Erythroblast (primary cell): Measurements from ENCODE around the gene NPIPA7.
"Not testable (repeated sequence)": the region's sequence is repeated elsewhere in the genome, so short reads cannot be mapped to it uniquely, and the experiment has no call there.

Experiments
- GATA1 ChIP-seq: IDR thresholded peaks from 2 replicates; pipeline ENCODE4 v1.6.1; 2011; ENCODE audit warnings: low read depth, mild to moderate bottlenecking, control low read depth, low read length, moderate library complexity
- POLR2A ChIP-seq: IDR thresholded peaks from 2 replicates; pipeline ENCODE4 v1.6.1; 2011; ENCODE audit warnings: mild to moderate bottlenecking, low read length

- TF ChIP-seq POLR2A, GATA1: not testable (repeated sequence)
Measured at GRCh38 chr16:16420515-16420914, 41.6 kb downstream of the NPIPA7 start.
